GM12878 (cell line): ENCODE measurements around the gene HCST. TPM values are rescaled to one million over a fixed set of nuclear protein-coding genes. Genes with fewer than 3 reads are reported as not detected.

Experiments used
- ATAC-seq: fragments of 200-7000 bp; cut with Tn5 transposase; 3 replicates; pipeline ENCODE4 v1.9.1; 2020; ENCODE audit warnings: mild to moderate bottlenecking, moderate library complexity
- BruUV-seq: library from RNA; stranded (reverse); fragments of 400-500 nt; replicated peaks from 2 replicates; lab custom pipeline; 2021; lab: Mats Ljungman, UMichigan
- CTCF ChIA-PET: fragments of 300-600 bp; sonication (Branson Sonifier 250); formaldehyde crosslinking; extraction: SDS; loops from one replicate; lab custom pipeline; 2021; ENCODE audit warnings: inconsistent platforms; lab: Yijun Ruan, JAX
- POLR2A ChIA-PET: fragments of 350-600 bp; formaldehyde crosslinking; extraction: SDS; loops from one replicate; lab custom pipeline; 2021; ENCODE audit warnings: inconsistent platforms; lab: Charles Lee
- RAD21 ChIA-PET: fragments of 300-600 bp; sonication (Branson Sonifier 250); formaldehyde crosslinking; loops from one replicate; lab custom pipeline; 2023; ENCODE audit warnings: antibody characterized with exemption; ENCODE audit not compliant: unreplicated experiment; lab: Charles Lee
- SMC1A ChIA-PET: fragments of 300-600 bp; sonication (Branson Sonifier 250); formaldehyde crosslinking; loops from one replicate; lab custom pipeline; 2023; ENCODE audit not compliant: unreplicated experiment, uncharacterized antibody; lab: Charles Lee
- DNase-seq: peaks from one replicate; pipeline ENCODE4 v3.0.0-alpha.2; 2011; ENCODE audit warnings: low read depth, low spot score
- FAIRE-seq: peaks from 3 replicates; lab custom pipeline; 2011; peaks lifted over from hg19 to GRCh38; lab: Jason Lieb, UNC
- H2AFZ ChIP-seq: 2 replicates; pipeline ENCODE4 v1.6.0; 2011; ENCODE audit warnings: low read depth, low read length, control low read depth; ENCODE audit not compliant: control insufficient read depth
- H3K27ac ChIP-seq: 2 replicates; pipeline ENCODE4 v1.5.1; 2011; ENCODE audit warnings: control low read depth; ENCODE audit not compliant: control insufficient read depth, insufficient read depth
- H3K27me3 ChIP-seq, 2 experiments: replicated peaks in 1 of 2; 2 replicates each; pipeline versions ENCODE4 v1.6.0 to v1.6.1; 2011; ENCODE audit warnings: low read length in 1 of 2; ENCODE audit not compliant: control insufficient read depth in 2 of 2, insufficient read depth in 2 of 2
- H3K36me3 ChIP-seq, 2 experiments: 2 replicates each; pipeline ENCODE4 v1.5.1; 2011; ENCODE audit warnings: low read length in 1 of 2; ENCODE audit not compliant: control insufficient read depth in 2 of 2, insufficient read depth in 2 of 2
- H3K4me1 ChIP-seq: 2 replicates; pipeline ENCODE4 v1.6.1; 2011; ENCODE audit warnings: mild to moderate bottlenecking, low read length, moderate library complexity, mixed read lengths; ENCODE audit not compliant: control insufficient read depth, insufficient read depth
- H3K4me2 ChIP-seq: 2 replicates; pipeline ENCODE4 v1.6.0; 2011; ENCODE audit warnings: control low read depth; ENCODE audit not compliant: control insufficient read depth, insufficient read depth
- H3K4me3 ChIP-seq: fragments of 200-600 bp; sonication (generic); 2 replicates; pipeline ENCODE4 v1.5.1; 2016
- H3K79me2 ChIP-seq: 2 replicates; pipeline ENCODE4 v1.6.0; 2011; ENCODE audit warnings: low read length; ENCODE audit not compliant: control insufficient read depth, insufficient read depth
- H3K9ac ChIP-seq: 2 replicates; pipeline ENCODE4 v1.8.0; 2011; ENCODE audit warnings: low read length, control low read depth, mixed read lengths; ENCODE audit not compliant: control insufficient read depth, insufficient read depth
- H3K9me3 ChIP-seq: replicated peaks from 3 replicates; pipeline ENCODE4 v1.5.1; 2011; ENCODE audit warnings: mild to moderate bottlenecking, low read length; ENCODE audit not compliant: control insufficient read depth, insufficient read depth
- H4K20me1 ChIP-seq: 2 replicates; pipeline ENCODE4 v1.6.0; 2011; ENCODE audit not compliant: control insufficient read depth, insufficient read depth
- PML ChIP-seq: IDR thresholded peaks from 2 replicates; pipeline ENCODE4 v1.6.1; 2012; ENCODE audit warnings: low read length, inconsistent platforms
- POLR2A ChIP-seq: IDR thresholded peaks from 2 replicates; pipeline ENCODE4 v1.6.1; 2011; ENCODE audit warnings: low read depth, mild to moderate bottlenecking, low read length
- SMAD1 ChIP-seq: fragments of 450-650 bp; IDR thresholded peaks from 2 replicates; pipeline ENCODE4 v1.6.1; 2018; ENCODE audit warnings: mild to moderate bottlenecking, low read depth; ENCODE audit not compliant: partially characterized antibody
- WGBS: methylation state at CpG from one replicate; pipeline ENCODE4 v1.1.6; 2016; ENCODE audit warnings: low lambda C conversion rate; ENCODE audit not compliant: insufficient replicate concordance, insufficient coverage; ENCODE audit errors: missing lambda C conversion rate; 5-methylcytosine and 5-hydroxymethylcytosine counted together
- in situ Hi-C: fragments of 300-500 bp; cut with MboI; formaldehyde crosslinking; loops from 9 replicates; pipeline ENCODE4 v1.14.3; 2018; ENCODE audit warnings: mixed read lengths
- intact Hi-C: fragments of 100-400 bp; cut with micrococcal nuclease; formaldehyde crosslinking; loops from one replicate; pipeline ENCODE4 v1.14.2; 2022; ENCODE audit not compliant: unreplicated experiment
- polyA plus RNA-seq, 11 experiments: library from polyadenylated mRNA; depleted of rRNA in 4 of 11; unstranded in 6 of 11; stranded (reverse) in 5 of 11; fragments of >200 nt; fragmentation: Nextera tagmentation in 4 of 11; fragmentation: Illumina TruSeq in 1 of 11; extraction: Ambion mirVana in 4 of 11; extraction: Trizol in 1 of 11; gene quantifications; 1 replicate in 1 of 11; 2 replicates in 10 of 11; pipeline versions ENCODE4 v1.2.1 to v1.2.3, GENCODE V29; 2011 to 2016; ENCODE audit warnings: inconsistent platforms in 2 of 11, missing spikeins in 2 of 11, low read depth in 1 of 11
- total RNA-seq, 4 experiments: library from RNA; depleted of rRNA in 3 of 4; stranded (reverse); fragments of >200 nt in 3 of 4; fragmentation: Illumina TruSeq in 1 of 4; extraction: Trizol in 1 of 4; gene quantifications; 2 replicates each; pipeline versions ENCODE4 v1.2.1 to v1.2.3, GENCODE V29; 2013 to 2021
- TF ChIP-seq, protein P1 (sequence below): fragments of 450-650 bp; IDR thresholded peaks from 2 replicates; pipeline ENCODE4 v1.6.1; 2017; ENCODE audit warnings: antibody characterized with exemption, mild to moderate bottlenecking, moderate library complexity
- TF ChIP-seq, protein P2 (sequence below): IDR thresholded peaks from 2 replicates; pipeline ENCODE4 v1.6.1; 2011; ENCODE audit warnings: borderline replicate concordance, low read depth, mild to moderate bottlenecking, moderate library complexity, low read length; ENCODE audit not compliant: insufficient read depth, poor library complexity, severe bottlenecking

Gene HCST
- total and polyA plus RNA-seq, 10 of the 15 experiments (the other 5 are each of a cell fraction or from before 2014, with no cell fraction given): 7.5 to 79.6 (median 33.6) TPM

GRCh38 chr19:35921012-35921411 lies 18.7 kb downstream of the HCST start:
- no peaks in the 10 kb centered on the region for H4K20me1 ChIP-seq
- H3K4me2 ChIP-seq: no peak overlapping the region
- intact Hi-C loops: no loop called here
- no peaks in the 10 kb centered on the region for H3K27me3 ChIP-seq
- FAIRE-seq: no peak
- no peak overlapping the region for H3K9ac ChIP-seq
- CTCF ChIA-PET: interaction anchor here (0.8 to 1.6 kb wide), 2 partner anchors 8 to 37 kb away, joined by 3 read pairs; no protein-coding TSS in a partner anchor
- no peak overlapping the region for H3K4me3 ChIP-seq
- no peak for TF ChIP-seq PML
- TF ChIP-seq, protein P1, sequence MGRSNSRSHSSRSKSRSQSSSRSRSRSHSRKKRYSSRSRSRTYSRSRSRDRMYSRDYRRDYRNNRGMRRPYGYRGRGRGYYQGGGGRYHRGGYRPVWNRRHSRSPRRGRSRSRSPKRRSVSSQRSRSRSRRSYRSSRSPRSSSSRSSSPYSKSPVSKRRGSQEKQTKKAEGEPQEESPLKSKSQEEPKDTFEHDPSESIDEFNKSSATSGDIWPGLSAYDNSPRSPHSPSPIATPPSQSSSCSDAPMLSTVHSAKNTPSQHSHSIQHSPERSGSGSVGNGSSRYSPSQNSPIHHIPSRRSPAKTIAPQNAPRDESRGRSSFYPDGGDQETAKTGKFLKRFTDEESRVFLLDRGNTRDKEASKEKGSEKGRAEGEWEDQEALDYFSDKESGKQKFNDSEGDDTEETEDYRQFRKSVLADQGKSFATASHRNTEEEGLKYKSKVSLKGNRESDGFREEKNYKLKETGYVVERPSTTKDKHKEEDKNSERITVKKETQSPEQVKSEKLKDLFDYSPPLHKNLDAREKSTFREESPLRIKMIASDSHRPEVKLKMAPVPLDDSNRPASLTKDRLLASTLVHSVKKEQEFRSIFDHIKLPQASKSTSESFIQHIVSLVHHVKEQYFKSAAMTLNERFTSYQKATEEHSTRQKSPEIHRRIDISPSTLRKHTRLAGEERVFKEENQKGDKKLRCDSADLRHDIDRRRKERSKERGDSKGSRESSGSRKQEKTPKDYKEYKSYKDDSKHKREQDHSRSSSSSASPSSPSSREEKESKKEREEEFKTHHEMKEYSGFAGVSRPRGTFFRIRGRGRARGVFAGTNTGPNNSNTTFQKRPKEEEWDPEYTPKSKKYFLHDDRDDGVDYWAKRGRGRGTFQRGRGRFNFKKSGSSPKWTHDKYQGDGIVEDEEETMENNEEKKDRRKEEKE: no peak
- no peak for TF ChIP-seq SMAD1
- no peak for TF ChIP-seq POLR2A
- TF ChIP-seq, protein P2, sequence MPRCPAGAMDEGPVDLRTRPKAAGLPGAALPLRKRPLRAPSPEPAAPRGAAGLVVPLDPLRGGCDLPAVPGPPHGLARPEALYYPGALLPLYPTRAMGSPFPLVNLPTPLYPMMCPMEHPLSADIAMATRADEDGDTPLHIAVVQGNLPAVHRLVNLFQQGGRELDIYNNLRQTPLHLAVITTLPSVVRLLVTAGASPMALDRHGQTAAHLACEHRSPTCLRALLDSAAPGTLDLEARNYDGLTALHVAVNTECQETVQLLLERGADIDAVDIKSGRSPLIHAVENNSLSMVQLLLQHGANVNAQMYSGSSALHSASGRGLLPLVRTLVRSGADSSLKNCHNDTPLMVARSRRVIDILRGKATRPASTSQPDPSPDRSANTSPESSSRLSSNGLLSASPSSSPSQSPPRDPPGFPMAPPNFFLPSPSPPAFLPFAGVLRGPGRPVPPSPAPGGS: no peak
- no peak for ATAC-seq
- DNase-seq: no peak
- H3K36me3 ChIP-seq: no peaks in the 10 kb centered on the region
- H3K4me1 ChIP-seq: no peaks in the 10 kb centered on the region
- in situ Hi-C loops: no loop called here
- H2AFZ ChIP-seq: no peak overlapping the region
- no peak overlapping the region for H3K27ac ChIP-seq
- SMC1A ChIA-PET: interaction anchor here (0.8 to 1.9 kb wide), 2 partner anchors 9 to 10 kb away, joined by 3 to 6 read pairs; no protein-coding TSS in a partner anchor
- POLR2A ChIA-PET: no interaction called here
- WGBS: 17% methylated on average over 6 of the region's 6 CpGs
- H3K9me3 ChIP-seq: peaks cover 5% of the 10 kb centered on the region; the same call in 2 of the 3 replicates
- no peaks in the 10 kb centered on the region for H3K79me2 ChIP-seq
- RAD21 ChIA-PET: no interaction called here
- BruUV-seq: no TSS peak
